Calu3 (cell line): ENCODE data around the gene ARID5B. TPM values are rescaled to one million over a fixed set of nuclear protein-coding genes. Genes with fewer than 3 reads are reported as not detected.

Source experiments
- BruUV-seq: library from RNA; stranded (reverse); fragments of 400-500 nt; replicated peaks from 2 replicates; lab custom pipeline; 2021; lab: Mats Ljungman, UMichigan
- CTCF ChIA-PET: fragments of 300-600 bp; sonication (Branson Sonifier 250); formaldehyde crosslinking; loops from one replicate; lab custom pipeline; 2022; ENCODE audit warnings: antibody characterized with exemption; lab: Charles Lee
- DNase-seq: peaks from one replicate; pipeline ENCODE4 v3.0.0; 2022
- H3K27ac Mint-ChIP-seq: one replicate; pipeline ENCODE4 v1.8.0; 2022; ENCODE audit warnings: mixed read lengths; ENCODE audit not compliant: unreplicated experiment
- H3K27me3 Mint-ChIP-seq: one replicate; pipeline ENCODE4 v1.8.0; 2022; ENCODE audit warnings: mixed read lengths; ENCODE audit not compliant: unreplicated experiment
- H3K36me3 Mint-ChIP-seq: one replicate; pipeline ENCODE4 v1.8.0; 2022; ENCODE audit warnings: mild to moderate bottlenecking, moderate library complexity, mixed read lengths; ENCODE audit not compliant: insufficient read depth, unreplicated experiment
- H3K4me1 Mint-ChIP-seq: one replicate; pipeline ENCODE4 v1.8.0; 2022; ENCODE audit warnings: mild to moderate bottlenecking, low read depth, mixed read lengths; ENCODE audit not compliant: unreplicated experiment
- H3K4me3 Mint-ChIP-seq: one replicate; pipeline ENCODE4 v1.8.0; 2022; ENCODE audit warnings: mild to moderate bottlenecking, low read depth, moderate library complexity, mixed read lengths; ENCODE audit not compliant: unreplicated experiment
- H3K9me3 Mint-ChIP-seq: one replicate; pipeline ENCODE4 v1.8.0; 2022; ENCODE audit warnings: low read depth, mixed read lengths; ENCODE audit not compliant: unreplicated experiment
- intact Hi-C: fragments of 100-400 bp; cut with micrococcal nuclease; formaldehyde crosslinking; loops from one replicate; pipeline ENCODE4 v1.10.0; 2022; ENCODE audit not compliant: unreplicated experiment
- total RNA-seq: library from RNA; stranded (reverse); gene quantifications from 2 replicates; pipeline ENCODE4 v1.2.3, GENCODE V29; 2022
- TF ChIP-seq, protein P1 (sequence below): fragments of 200-600 bp; IDR thresholded peaks from one replicate; pipeline ENCODE4 v1.8.0; 2022; ENCODE audit warnings: antibody characterized with exemption; ENCODE audit not compliant: unreplicated experiment

Gene ARID5B
- total RNA-seq, 1 experiment from 2014 or later, result 10.0 TPM

DNA sequence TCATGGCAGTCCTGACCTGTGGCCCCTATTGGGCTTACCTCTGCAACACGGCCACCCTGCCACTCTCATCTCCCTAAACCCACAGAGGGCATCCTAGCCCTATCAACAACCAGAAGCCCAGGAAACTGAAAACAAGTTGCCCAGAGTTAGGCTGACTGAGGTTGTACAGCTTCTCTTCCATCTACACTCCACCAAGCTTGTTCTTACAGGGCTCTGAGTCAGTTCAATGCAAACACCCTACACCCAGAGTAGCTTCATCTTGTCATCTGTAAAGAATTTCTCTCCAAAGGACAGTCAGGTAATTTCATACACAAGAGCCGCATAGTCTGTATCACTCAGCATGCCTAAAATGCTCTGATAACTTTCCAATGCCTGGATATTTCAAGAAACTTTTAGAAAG is 175.4 kb downstream of the ARID5B start:
- Mint-ChIP-seq H3K4me3 (peak overlapping the region; percentile 19), H3K27me3 (no peaks in the 10 kb centered on the region), H3K27ac (peak overlapping the region; percentile 45), H3K36me3 (peaks cover 15% of the 10 kb centered on the region), H3K9me3 (no peaks in the 10 kb centered on the region), H3K4me1 (peaks cover 26% of the 10 kb centered on the region)
- no TSS peak for BruUV-seq
- intact Hi-C loops, result loop anchor here (2.0 kb wide), 2 partner anchors 18 to 168 kb away; no protein-coding TSS in a partner anchor
- CTCF ChIA-PET, result interaction anchor here (0.6 to 1.3 kb wide), 7 partner anchors 8 to 192 kb away, joined by 3 to 9 read pairs (median 3); partner anchors contain the start of gene RTKN2
- DNase-seq, result peak; percentile 29
- TF ChIP-seq, protein P1, sequence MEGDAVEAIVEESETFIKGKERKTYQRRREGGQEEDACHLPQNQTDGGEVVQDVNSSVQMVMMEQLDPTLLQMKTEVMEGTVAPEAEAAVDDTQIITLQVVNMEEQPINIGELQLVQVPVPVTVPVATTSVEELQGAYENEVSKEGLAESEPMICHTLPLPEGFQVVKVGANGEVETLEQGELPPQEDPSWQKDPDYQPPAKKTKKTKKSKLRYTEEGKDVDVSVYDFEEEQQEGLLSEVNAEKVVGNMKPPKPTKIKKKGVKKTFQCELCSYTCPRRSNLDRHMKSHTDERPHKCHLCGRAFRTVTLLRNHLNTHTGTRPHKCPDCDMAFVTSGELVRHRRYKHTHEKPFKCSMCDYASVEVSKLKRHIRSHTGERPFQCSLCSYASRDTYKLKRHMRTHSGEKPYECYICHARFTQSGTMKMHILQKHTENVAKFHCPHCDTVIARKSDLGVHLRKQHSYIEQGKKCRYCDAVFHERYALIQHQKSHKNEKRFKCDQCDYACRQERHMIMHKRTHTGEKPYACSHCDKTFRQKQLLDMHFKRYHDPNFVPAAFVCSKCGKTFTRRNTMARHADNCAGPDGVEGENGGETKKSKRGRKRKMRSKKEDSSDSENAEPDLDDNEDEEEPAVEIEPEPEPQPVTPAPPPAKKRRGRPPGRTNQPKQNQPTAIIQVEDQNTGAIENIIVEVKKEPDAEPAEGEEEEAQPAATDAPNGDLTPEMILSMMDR, result no peak

DNA sequence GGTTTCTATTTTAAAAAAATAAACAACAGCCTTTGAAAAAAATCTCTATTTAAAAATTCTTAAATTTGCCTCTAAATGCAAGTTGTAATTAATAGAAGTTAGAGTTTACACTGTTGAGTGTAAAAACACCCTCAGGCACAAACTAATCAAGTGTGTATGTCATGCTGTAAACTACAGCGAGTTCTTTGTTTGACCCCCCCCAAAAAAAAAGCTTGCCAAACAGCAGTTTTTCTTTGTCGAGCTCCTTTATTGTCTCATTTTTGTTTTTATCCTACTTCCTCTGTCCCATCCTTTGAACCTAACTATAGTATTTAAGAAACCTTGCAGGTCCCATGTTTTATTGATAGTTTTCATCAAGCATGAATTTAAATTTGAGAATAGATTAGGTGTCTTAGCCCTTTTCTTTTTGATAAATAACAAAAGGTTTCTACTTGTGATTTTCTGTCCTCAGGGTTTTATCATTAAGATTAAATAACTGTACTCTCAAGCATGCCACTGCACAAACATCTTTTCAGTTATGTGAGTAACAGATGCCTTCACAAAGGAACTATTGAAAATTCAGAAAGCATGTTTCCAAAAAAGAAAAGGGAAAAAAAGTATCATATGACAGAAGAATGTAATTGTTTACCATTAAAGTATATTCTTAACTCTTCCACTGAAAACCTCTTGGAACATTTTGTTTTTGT is 176.0 kb downstream of the ARID5B start:
- H3K36me3 Mint-ChIP-seq, result peaks cover 15% of the 10 kb centered on the region
- CTCF ChIA-PET, result interaction anchor here (0.6 to 1.3 kb wide), 6 partner anchors 11 to 191 kb away, joined by 3 to 9 read pairs (median 3); partner anchors contain the start of gene RTKN2
- no peak overlapping the region for H3K4me3 Mint-ChIP-seq

DNA sequence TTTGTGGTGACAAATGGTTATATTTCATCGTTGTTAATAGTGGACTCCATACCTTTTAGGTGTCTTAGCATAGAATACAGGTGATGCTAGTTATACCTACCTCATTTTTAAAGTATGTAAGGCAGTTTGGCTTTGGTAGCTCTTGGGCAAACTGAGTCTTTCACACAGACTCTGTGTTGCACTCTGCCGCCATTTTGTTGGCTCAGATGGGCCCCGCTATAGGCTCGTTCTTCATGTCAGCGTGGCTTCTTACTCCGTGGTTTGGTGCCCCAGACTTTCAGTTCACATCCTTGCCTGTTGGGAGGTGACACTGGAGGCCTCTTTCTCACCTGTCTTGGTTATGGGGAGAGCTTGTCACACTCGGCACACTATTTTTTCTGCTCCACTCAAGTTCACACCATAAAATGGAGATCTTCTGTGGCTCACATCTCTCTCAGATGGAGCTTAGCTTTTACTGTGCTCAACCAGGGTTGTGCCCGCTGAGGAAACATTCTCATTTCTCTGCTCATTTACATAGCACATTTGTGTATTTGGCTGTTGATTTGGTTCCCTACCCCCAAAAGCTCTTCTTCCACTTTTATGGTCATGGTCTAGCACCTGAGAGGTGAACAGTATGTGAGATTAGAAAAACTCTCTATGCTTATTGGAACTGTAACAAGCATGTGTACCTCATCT is 178.5 kb downstream of the ARID5B start:
- Mint-ChIP-seq H3K9me3 (no peaks in the 10 kb centered on the region), H3K4me1 (peaks cover 56% of the 10 kb centered on the region), H3K4me3 (no peak overlapping the region), H3K27me3 (no peaks in the 10 kb centered on the region), H3K27ac (no peak overlapping the region), H3K36me3 (peaks cover 24% of the 10 kb centered on the region)
- DNase-seq, result no peak
- intact Hi-C loops, result no loop called here
- BruUV-seq, result no TSS peak
- TF ChIP-seq, protein P1, result no peak
- CTCF ChIA-PET, result no interaction called here

More for the DNA sequence above, 176.0 kb downstream of the ARID5B start:
- no peaks in the 10 kb centered on the region for H3K9me3 Mint-ChIP-seq
- no TSS peak for BruUV-seq
- DNase-seq, result no peak
- intact Hi-C loops, result loop anchor here (2.0 kb wide), 2 partner anchors 17 to 167 kb away; no protein-coding TSS in a partner anchor
- H3K27ac Mint-ChIP-seq, result peak overlapping the region; percentile 45
- TF ChIP-seq, protein P1, result no peak
- no peaks in the 10 kb centered on the region for H3K27me3 Mint-ChIP-seq
- peaks cover 31% of the 10 kb centered on the region for H3K4me1 Mint-ChIP-seq

DNA sequence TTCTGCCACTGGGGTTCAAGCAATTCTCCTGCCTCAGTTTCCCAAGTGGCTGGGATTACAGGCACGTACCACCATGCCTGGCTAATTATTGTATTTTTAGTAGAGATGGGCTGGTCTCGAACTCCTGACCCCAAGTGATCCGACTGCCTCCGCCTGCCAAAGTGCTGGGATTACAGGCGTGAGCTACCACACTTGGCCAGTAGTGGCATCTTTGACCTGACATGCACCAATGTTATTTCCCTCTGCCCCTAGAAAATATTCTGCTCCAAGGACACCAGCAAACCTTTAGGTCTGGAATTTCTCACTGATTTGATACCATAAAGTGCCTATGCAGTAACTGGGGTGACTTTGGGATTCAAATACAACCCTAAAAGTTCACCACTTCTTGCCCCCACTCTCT is 179.4 kb downstream of the ARID5B start:
- peaks cover 29% of the 10 kb centered on the region for H3K36me3 Mint-ChIP-seq
- no peaks in the 10 kb centered on the region for H3K27me3 Mint-ChIP-seq
- CTCF ChIA-PET, result interaction anchor here (0.6 to 2.4 kb wide), 2 partner anchors 42 to 1166 kb away, joined by 4 to 10 read pairs; no protein-coding TSS in a partner anchor
- peaks cover 63% of the 10 kb centered on the region for H3K4me1 Mint-ChIP-seq
- BruUV-seq, result no TSS peak
- peak overlapping the region; percentile 14 for H3K27ac Mint-ChIP-seq
- H3K4me3 Mint-ChIP-seq, result no peak overlapping the region
- intact Hi-C loops, result no loop called here
- no peak for DNase-seq
- no peaks in the 10 kb centered on the region for H3K9me3 Mint-ChIP-seq
- TF ChIP-seq, protein P1, result no peak
